Neural progenitor cell (in vitro differentiated cells): ENCODE measurements around the gene NTPCR.

ENCODE experiments used
- CTCF ChIP-seq: fragments of 200-600 bp; sonication (generic); IDR thresholded peaks from 2 replicates; pipeline ENCODE4 v1.5.1; 2017; ENCODE audit warnings: antibody characterized with exemption, mild to moderate bottlenecking
- EZH2phosphoT487 ChIP-seq: fragments of 200-600 bp; sonication (generic); IDR thresholded peaks from 2 replicates; pipeline ENCODE4 v1.6.1; 2017; ENCODE audit warnings: antibody characterized with exemption

DNA sequence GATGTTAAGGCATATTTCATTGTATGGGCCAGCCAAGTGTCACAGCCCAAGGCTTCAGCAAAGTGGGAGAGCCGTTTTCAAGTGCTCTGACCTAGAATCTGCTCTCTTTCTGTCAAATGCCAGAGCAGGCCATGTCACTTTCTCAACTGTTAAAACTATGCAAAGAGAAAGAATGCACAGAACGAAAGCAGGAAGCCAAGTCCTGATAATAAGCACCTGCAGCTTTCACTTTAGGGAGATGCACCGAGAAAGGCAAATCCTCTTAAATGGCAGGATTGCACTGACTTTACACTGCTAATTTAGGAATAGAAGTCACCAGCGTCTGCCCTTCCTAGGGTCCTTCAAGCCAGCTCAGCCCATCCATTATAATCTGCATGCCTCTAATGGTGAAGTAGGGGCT is 49.2 kb upstream of the NTPCR start:
- TF ChIP-seq EZH2phosphoT487, result no peak
- no peak for TF ChIP-seq CTCF
